GM19043 (cell line): ENCODE measurements around the gene CHRNE.
"Not testable (repeated sequence)": the region's sequence is repeated elsewhere in the genome, so short reads cannot be mapped to it uniquely, and the experiment has no call there.

Source experiments
- ATAC-seq: cut with Tn5 transposase; IDR thresholded peaks from one replicate; pipeline ENCODE4 v1.9.1; 2021; ENCODE audit warnings: low read depth; ENCODE audit not compliant: unreplicated experiment

CHRNE gene

GRCh38 chr17:4858068-4858881 is 44.6 kb downstream of the CHRNE start:
- no peak for ATAC-seq

- ATAC-seq = not testable (repeated sequence)
Observed at GRCh38 chr17:4857347-4857746, 45.6 kb downstream of the CHRNE start.

- no peak for ATAC-seq
Observed at GRCh38 chr17:4856937-4857314, 46.0 kb downstream of the CHRNE start.

- ATAC-seq = no peak
Observed at GRCh38 chr17:4856271-4856936, 46.5 kb downstream of the CHRNE start.

- ATAC-seq = no peak
Observed at GRCh38 chr17:4854111-4854681, 48.7 kb downstream of the CHRNE start.

- ATAC-seq = no peak
Observed at GRCh38 chr17:4853208-4853671, 49.7 kb downstream of the CHRNE start.

GRCh38 chr17:4852567-4853207 is 50.2 kb downstream of the CHRNE start:
- ATAC-seq = no peak

- ATAC-seq = no peak
Observed at GRCh38 chr17:4851084-4851483, 51.8 kb downstream of the CHRNE start.

GRCh38 chr17:4850246-4850645 is 52.7 kb downstream of the CHRNE start:
- no peak for ATAC-seq

GRCh38 chr17:4849011-4849536 is 53.8 kb downstream of the CHRNE start:
- no peak for ATAC-seq
